ENCODE results near the gene CFAP61. TPM values are rescaled to one million over a fixed set of nuclear protein-coding genes. Genes with fewer than 3 reads are reported as not detected.

The CFAP61 gene
- total RNA-seq, 4 donors from 2014 or later = not detected

- no peak for ATAC-seq (ENCODE audit: low FRiP score)
- TF ChIP-seq CTCF (IDR thresholded peaks at IDR 0.05) = no peak
- no peak for DNase-seq (ENCODE audit: low spot score)
These were observed 154.5 kb downstream of the CFAP61 start for GRCh38 chr20:20206788-20207187.

- TF ChIP-seq CTCF (IDR thresholded peaks at IDR 0.05) = no peak
- ATAC-seq (ENCODE audit: low FRiP score) (no peak), DNase-seq (ENCODE audit: low spot score) (no peak)
These were observed 155.0 kb downstream of the CFAP61 start for GRCh38 chr20:20207291-20207690.

- ATAC-seq (ENCODE audit: low FRiP score) = no peak
- TF ChIP-seq CTCF (IDR thresholded peaks at IDR 0.05) = no peak
- DNase-seq (ENCODE audit: low spot score) = no peak
These were observed 155.5 kb downstream of the CFAP61 start for GRCh38 chr20:20207872-20208271.

DNA sequence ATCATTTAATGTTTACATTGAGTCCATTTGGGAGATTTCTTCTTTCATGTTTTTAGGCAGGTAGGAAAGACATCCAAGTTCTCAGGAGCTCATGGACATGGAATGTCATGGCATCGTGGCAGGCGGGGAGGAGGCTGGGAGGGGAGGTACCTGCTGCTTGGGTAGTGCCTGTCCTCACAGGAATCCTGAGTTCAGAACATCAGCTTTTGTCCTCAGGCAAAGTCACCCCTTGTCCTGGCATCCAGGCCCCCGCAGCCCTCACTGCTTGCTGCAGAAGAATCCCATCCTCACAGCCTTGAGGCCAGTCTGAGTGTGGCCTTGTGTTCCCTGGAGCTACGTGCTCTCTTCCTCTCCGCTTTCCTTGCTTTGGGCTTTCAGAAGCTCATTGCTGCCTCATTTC lies 157.4 kb downstream of the CFAP61 start:
- ATAC-seq (ENCODE audit: low FRiP score) (no peak), DNase-seq (ENCODE audit: low spot score) (no peak)
- TF ChIP-seq CTCF (IDR thresholded peaks at IDR 0.05) = no peak

DNA sequence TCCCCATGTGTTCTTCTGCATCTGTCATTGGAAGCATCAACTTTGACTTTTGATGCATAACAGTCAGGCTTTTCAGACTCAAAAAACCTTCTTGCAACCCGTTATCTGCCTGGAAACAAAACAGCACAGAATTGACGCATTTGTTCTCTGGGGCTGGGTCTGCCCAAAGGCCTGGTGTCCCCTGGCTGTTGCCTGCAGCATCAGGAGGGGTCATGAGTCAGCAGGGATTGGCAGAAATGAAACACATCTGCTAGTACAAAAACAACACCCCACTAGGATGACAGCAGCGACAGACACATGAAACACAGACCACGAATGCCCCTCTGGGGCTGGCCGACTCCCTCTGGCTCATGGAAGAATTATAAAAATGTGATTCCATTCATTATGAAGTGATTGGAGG lies 158.0 kb downstream of the CFAP61 start:
- ATAC-seq (ENCODE audit: low FRiP score) = no peak
- no peak for DNase-seq (ENCODE audit: low spot score)
- no peak for TF ChIP-seq CTCF (IDR thresholded peaks at IDR 0.05)

DNA sequence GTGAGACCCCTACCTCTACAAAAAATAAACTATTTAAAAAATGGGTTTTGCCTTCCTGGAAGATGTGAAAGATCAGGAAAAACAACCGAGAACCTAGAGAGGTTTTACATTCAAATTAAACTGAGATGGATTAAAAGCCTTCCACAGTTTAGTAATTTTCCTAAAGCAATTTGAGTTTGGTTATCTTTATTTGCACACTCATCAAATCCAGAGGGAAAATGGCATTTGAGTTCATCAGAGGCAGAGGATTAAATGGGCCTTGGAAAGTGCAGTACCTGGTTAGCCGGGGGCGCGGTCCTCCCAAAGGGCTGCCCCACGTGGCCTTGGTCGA lies 158.6 kb downstream of the CFAP61 start:
- TF ChIP-seq CTCF (IDR thresholded peaks at IDR 0.05) = no peak
- no peak for ATAC-seq (ENCODE audit: low FRiP score)

DNA sequence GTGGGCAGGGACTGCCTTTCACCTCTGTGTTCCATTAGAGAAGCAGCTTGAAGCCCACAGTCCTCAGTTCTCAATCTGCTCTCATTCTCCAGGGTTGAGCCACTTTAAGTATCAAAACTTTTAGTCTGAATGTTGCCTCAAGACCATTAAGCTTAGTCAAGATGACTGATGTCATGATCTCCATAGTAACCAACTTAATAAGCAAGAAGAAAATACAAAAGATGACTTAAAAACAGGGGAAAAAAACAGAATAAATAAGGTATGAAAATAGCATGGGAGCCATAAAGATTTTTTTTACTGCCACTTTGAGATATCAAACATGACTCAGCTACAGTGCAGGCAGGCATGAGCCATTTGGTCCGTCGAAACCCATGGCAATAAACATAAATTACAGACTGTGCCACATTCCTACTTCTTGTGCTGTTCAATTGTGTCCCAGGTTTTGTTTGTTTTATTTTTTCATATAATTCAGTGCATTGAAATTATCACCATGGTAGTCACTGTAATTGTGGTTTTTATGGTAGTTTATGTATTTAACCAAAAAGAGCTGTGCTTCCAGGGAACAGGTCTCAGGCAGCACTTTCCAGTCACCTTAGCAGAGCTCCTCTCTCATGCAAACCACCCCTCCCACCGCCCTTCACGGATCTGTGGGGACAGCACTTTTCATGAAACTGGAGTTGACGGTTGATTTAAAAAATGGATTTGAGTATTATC lies 159.1 kb downstream of the CFAP61 start:
- TF ChIP-seq CTCF (IDR thresholded peaks at IDR 0.05) = no peak
- DNase-seq (ENCODE audit: low spot score) = no peak
- ATAC-seq (ENCODE audit: low FRiP score) = no peak

More for the DNA sequence above, 158.6 kb downstream of the CFAP61 start:
- no peak for DNase-seq (ENCODE audit: low spot score)

Data from omental fat pad (tissue), 4 donors.